Measurements from ENCODE around the gene PALLD. TPM values are rescaled to one million over a fixed set of nuclear protein-coding genes. Genes with fewer than 3 reads are reported as not detected.

PALLD gene
- total RNA-seq, 6 experiments from 2014 or later, result 7.7 to 81.6 (median 24.8) TPM

DNA sequence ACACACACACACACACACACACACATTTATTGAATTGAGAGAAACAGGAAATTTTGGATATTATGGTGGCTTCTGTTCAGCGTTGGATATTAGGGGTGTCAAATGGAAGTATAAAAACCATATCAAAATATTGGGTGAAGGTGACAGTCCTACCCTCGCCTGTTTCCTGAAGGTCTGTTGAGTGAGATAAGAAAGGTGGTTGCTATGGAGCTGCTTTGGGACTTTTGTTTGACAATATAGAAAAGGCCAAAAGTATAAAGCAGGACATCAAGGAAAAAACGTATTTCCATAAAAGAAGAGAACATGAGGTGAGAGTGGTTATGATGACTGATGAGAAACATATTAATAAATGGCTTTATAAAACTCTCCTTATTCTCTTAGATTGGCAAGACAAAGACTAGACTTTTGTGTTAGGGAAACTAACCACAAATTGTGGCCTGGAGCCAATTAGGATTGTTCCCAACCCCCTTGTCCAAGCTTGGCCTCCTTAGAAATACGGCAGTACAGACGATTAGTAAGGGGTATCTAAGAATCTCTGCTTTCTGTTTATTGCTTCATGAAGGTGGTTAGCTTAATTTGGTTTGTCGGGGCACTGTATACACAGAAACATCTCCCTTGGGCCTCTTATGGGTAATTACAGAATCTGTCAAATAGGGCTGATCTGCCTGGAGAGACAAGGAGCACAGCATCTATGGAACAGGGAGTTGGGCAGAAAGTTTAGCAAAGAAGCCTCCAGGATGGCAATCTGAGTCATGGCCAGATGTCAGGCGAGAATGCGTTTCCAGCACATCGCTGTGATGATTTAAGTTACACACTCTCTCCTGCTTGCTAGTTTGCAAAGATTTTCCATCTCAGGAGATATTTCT lies 315.2 kb downstream of the PALLD start:
- no peak overlapping the region for H3K4me3 ChIP-seq
- no peaks in the 10 kb centered on the region for H3K9me3 ChIP-seq
- no peaks in the 10 kb centered on the region for H3K27me3 ChIP-seq
- 62% methylated on average over 6 of the region's 9 CpGs for WGBS (ENCODE audit: insufficient coverage, low coverage, low lambda C conversion rate, missing lambda C conversion rate)
- no peaks in the 10 kb centered on the region for H3K36me3 ChIP-seq
- DNase-seq (no peak), ATAC-seq (no peak)
- no peak overlapping the region for H3K27ac ChIP-seq
- TF ChIP-seq, protein P1, sequence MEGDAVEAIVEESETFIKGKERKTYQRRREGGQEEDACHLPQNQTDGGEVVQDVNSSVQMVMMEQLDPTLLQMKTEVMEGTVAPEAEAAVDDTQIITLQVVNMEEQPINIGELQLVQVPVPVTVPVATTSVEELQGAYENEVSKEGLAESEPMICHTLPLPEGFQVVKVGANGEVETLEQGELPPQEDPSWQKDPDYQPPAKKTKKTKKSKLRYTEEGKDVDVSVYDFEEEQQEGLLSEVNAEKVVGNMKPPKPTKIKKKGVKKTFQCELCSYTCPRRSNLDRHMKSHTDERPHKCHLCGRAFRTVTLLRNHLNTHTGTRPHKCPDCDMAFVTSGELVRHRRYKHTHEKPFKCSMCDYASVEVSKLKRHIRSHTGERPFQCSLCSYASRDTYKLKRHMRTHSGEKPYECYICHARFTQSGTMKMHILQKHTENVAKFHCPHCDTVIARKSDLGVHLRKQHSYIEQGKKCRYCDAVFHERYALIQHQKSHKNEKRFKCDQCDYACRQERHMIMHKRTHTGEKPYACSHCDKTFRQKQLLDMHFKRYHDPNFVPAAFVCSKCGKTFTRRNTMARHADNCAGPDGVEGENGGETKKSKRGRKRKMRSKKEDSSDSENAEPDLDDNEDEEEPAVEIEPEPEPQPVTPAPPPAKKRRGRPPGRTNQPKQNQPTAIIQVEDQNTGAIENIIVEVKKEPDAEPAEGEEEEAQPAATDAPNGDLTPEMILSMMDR (IDR thresholded peaks at IDR 0.05), result no peak
- no peak for TF ChIP-seq POLR2A (IDR thresholded peaks at IDR 0.05)
- intact Hi-C loops (cut with DNase I), result no loop called here
- peaks cover 0 to 2% (median 0%) of the 10 kb centered on the region in 4 donors for H3K4me1 ChIP-seq

DNA sequence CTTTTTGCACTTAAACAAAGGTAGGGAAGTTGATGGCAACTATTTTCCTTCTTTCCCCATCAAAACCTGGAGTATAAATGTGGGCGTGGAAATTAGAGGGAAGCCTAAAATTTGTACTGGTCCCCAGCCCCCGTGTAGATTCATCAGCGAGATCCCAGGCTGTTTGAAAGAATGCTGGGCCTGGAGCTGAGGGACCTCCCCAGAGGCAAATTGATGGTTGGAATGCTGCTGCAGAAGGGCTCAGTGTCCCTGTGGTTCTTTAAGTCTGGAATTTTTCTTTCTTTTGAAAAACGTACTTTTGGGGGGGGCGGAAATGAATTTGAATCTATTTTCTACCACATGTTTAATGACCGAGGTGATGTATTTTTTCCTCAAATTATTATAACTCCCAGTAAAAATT lies 316.0 kb downstream of the PALLD start:
- Histone ChIP-seq H3K4me3 (no peak overlapping the region), H3K27me3 (no peaks in the 10 kb centered on the region), H3K27ac (no peak overlapping the region), H3K9me3 (no peaks in the 10 kb centered on the region), H3K4me1 (peaks cover 0 to 6% (median 0%) of the 10 kb centered on the region in 4 donors), H3K36me3 (no peaks in the 10 kb centered on the region)
- WGBS (ENCODE audit: insufficient coverage, low coverage, low lambda C conversion rate, missing lambda C conversion rate), result 69% methylated on average over 6 of the region's 6 CpGs
- intact Hi-C loops (cut with DNase I), result no loop called here
- no peak for TF ChIP-seq POLR2A (IDR thresholded peaks at IDR 0.05)
- TF ChIP-seq, protein P1 (IDR thresholded peaks at IDR 0.05), result no peak
- DNase-seq, result no peak
- ATAC-seq, result no peak

DNA sequence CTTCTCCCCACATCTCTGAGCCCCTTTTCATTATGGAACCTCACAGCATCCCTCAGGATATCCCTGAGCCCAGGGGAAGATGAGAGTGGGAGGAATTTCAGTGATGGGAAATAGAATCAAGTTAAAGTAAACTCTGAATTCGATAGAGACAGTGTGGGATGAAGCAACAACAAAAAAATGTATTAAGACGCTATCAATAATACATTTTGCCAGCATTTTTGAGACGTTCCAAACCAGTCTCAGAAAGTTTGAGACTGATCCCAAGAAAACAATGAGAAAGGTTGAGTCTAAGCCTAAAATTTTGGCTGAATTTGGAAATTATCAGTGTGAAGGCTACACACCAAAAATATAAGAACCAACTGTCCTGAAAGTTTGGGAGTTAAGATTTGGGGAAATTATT lies 317.0 kb downstream of the PALLD start:
- Histone ChIP-seq H3K27me3 (no peaks in the 10 kb centered on the region), H3K9me3 (no peaks in the 10 kb centered on the region), H3K27ac (no peak overlapping the region), H3K36me3 (no peaks in the 10 kb centered on the region), H3K4me1 (peaks cover 0 to 6% (median 0%) of the 10 kb centered on the region in 4 donors), H3K4me3 (no peak overlapping the region)
- intact Hi-C loops (cut with DNase I), result no loop called here
- DNase-seq (no peak), ATAC-seq (no peak)
- 36% methylated on average over 3 of the region's 3 CpGs for WGBS (ENCODE audit: insufficient coverage, low coverage, low lambda C conversion rate, missing lambda C conversion rate)
- TF ChIP-seq, protein P1 (IDR thresholded peaks at IDR 0.05), result no peak
- no peak for TF ChIP-seq POLR2A (IDR thresholded peaks at IDR 0.05)

DNA sequence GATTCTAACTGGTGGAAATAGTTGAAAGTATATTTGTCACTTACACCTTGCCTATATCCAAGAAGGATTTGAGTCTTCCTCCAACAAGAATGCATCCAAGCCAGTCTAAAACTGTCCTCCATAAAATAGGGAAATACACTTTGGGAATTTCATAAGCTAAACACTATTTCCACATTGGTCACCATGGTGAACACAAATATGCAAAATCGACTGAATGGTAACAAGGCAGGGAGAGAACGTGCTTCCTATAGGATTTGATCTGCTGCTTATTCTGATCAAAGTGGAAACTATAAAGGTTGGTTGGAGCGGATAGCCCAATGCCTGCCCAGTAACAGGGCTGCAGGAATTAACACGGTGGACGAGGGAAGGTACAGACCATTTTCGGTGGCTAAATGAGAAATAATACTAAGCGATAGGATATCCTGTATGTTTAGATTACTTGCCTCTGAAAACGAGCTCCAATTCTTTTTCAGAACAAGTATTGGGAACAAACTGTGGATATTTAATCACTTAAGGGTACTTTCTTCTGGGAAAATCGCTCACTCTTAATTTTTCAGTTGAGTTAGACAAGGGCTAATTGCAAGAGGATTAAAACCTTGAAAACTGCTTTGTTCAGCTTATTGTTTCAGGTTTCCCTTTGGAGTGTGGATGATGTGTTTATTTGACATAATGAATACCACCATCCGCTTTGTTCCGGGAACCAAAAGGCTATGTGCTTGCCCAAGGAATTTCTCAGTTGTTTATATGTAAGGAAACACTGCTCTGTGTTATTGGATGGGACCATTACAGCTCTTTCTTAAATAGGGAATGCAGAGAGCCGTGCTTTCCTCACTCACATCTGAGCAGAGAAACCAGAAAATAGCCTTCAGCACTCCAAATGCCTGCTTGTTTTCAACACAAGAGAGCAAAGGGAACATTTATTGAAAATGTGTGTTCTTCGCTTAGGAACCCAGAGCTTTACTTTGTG lies 318.8 kb downstream of the PALLD start:
- H3K36me3 ChIP-seq, result no peaks in the 10 kb centered on the region
- intact Hi-C loops (cut with DNase I), result no loop called here
- DNase-seq, result no peak
- no peaks in the 10 kb centered on the region for H3K9me3 ChIP-seq
- H3K4me3 ChIP-seq, result no peak overlapping the region
- no peak for TF ChIP-seq POLR2A (IDR thresholded peaks at IDR 0.05)
- no peaks in the 10 kb centered on the region for H3K27me3 ChIP-seq
- 51% methylated on average over 13 of the region's 13 CpGs for WGBS (ENCODE audit: insufficient coverage, low coverage, low lambda C conversion rate, missing lambda C conversion rate)
- H3K27ac ChIP-seq, result peak overlapping the region; percentile 1 to 49 (median 47)
- H3K4me1 ChIP-seq, result peaks cover 0 to 6% (median 0%) of the 10 kb centered on the region in 4 donors
- ATAC-seq, result peak; percentile 4 to 33 (median 18)

Data from right lobe of liver (tissue), 6 donors.